ENCODE data around the gene SURF6. TPM values are rescaled to one million over a fixed set of nuclear protein-coding genes. Genes with fewer than 3 reads are reported as not detected.

SURF6 gene
- total RNA-seq, 1 experiment from 2014 or later = 12.8 TPM

DNA sequence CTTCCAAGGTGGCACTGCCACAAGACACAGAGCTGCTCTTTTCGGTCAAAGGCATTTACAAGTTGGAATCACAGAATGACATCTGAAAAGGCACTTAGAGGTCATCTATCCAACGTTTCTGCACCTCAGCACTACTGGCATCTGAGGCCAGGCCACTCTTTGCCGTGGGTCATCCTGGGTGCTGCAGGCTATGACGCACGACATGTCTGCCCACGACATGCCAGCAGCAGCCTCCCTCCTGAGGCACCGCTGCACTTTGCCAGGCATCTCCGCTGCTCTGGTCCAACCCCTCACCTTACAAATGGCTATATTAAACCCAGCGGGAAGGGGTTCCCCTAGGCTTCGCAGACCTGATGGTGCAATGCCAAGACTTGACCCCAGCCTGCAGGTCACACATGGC, 31.8 kb upstream of the SURF6 start:
- DNase-seq (ENCODE audit: low read depth) = no peak

DNA sequence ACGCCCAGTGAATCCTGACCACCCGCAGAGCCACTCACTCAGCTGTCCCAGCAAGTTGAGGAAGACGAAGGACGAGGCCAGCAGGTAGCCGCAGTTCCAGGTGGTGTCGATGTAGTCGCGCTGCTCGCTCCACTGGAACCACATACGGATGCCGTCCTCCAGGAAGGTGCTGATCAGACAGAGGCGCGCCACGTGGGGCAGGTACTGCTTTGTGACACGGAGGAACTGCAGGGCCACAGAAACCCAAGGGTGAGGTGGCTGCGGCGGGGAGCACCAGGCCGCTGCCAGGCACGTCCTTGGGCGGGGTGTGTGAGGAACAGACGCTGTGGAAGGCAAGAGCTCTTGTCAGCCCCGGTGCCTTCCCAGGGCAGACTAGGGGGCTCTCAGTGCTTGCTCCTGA, 31.2 kb upstream of the SURF6 start:
- no peak for DNase-seq (ENCODE audit: low read depth)

DNA sequence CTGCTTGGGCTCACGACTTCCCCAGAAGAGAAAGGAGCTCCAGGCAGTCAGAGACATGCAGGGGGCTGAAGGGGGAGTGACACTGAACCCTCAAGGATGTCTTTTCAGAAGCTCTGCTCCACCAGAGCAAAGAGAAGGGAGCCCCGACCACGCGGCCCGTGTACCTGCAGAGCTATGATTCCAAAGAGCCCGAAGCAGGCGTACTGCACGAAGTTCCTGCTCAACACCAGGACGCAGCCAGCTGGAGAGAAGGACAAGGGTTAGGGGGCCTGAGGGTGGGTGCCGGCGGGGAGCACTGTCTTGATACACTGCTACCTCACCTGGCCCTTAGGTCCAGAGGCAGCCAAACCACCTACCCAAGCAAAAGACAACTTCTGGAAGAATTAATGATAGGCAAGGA, 30.4 kb upstream of the SURF6 start:
- DNase-seq (ENCODE audit: low read depth) = no peak

DNA sequence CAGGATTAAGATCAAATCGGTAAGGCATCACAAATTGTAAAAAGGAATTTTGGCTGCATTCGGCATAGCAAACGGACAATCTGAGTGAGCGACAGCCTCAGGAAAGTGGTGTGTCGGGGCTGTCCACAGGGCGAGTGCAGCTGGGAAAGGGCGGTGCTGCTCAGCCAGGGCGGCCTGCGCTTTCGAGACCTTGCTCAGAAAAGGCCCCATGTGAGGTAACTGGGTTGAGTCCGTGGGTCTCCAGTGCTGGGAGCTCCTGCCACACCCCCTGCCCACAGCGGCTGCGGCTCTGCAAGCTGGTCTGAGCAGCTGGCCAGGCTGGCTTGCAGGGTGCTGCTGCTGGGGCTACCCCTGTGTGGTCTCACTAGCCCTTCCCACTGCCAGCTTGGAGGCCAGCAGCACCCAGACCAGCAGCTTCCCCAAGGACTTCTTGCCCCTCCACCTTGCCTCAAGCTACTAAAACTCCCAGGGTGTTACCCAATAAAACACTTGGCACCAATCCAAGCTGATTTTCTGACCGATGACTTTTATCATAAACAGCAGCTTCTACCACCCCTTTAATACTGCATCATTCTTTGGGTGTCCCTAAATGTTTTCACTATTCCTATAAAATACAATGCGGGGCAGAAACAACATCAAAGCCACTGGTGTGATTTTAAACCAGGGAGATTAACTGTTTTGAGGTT, 26.5 kb upstream of the SURF6 start:
- no peak for DNase-seq (ENCODE audit: low read depth)

DNA sequence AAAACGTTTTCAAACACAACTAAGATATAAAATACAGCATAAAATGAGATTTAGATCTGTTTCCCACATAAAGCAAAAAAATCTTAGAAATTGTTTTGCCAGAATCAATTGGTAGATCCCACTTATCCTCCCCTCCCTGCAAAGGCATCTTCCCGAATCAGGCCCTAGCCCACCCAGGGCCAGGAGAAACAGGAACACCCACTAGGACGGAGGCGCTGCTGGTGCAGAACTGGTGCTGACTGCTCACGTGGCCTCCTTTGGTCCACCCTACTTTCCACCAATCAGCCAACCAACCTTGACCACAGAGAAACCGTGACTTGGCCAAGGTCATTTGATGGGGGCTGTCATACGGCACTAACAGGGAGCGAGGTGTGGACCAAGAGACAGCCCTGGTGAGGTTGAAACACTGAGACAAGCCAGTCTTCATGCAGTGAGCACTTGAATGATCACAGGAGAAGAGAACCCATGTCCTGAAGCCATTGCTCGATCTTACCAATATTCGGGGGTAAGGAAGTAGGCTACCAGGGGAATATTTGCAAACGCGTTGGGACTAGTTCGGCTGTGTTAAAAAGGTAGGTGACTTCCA, 25.6 kb upstream of the SURF6 start:
- no peak for DNase-seq (ENCODE audit: low read depth)

DNA sequence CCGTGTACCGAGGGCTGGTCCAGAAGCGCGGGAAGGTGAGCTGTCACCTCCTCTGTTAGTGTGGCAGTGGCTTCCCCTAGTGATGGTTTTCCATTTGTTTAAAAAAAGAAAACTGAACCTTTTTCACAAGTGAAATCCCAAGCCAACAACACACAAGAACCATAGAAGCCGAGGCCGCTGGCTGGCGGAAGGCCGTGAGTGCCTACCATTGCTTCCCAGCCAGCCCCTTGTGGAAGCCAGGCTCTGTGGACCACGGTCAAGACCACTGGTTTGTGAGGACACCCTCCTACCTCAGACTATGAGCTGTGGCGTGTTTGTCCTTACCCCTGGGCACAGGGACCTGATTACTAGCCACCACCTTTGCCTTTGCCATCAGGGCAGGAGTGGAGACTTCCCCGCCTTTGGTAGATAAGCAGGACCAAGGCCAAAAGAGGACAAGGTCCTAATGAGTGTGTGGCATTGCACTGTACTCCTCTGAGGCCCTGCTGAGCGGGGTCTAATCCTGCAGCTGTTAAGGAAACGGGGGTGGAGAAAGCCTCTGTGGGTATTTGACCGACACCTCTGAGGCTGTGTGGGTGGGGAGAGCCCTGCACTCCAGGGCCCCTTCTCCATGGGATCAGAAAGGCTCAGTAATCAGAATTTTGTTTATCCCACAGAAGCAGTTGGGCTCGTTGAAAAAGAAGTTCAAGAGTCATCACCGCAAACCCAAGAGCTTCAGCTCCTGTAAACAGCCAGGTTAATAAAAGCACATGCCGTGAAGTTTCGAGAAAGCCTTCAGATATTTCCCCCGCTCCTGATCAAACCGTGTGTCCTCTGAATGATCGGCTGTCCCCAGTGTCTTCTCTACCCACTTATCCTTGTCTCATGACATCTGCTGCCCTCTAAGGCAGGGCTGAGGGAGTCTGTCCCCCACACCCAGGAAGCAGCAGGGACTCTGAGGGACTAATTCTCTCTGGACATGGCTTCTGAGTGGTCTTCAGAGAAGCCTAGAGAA, 24.7 kb upstream of the SURF6 start:
- DNase-seq (ENCODE audit: low read depth) = no peak

DNA sequence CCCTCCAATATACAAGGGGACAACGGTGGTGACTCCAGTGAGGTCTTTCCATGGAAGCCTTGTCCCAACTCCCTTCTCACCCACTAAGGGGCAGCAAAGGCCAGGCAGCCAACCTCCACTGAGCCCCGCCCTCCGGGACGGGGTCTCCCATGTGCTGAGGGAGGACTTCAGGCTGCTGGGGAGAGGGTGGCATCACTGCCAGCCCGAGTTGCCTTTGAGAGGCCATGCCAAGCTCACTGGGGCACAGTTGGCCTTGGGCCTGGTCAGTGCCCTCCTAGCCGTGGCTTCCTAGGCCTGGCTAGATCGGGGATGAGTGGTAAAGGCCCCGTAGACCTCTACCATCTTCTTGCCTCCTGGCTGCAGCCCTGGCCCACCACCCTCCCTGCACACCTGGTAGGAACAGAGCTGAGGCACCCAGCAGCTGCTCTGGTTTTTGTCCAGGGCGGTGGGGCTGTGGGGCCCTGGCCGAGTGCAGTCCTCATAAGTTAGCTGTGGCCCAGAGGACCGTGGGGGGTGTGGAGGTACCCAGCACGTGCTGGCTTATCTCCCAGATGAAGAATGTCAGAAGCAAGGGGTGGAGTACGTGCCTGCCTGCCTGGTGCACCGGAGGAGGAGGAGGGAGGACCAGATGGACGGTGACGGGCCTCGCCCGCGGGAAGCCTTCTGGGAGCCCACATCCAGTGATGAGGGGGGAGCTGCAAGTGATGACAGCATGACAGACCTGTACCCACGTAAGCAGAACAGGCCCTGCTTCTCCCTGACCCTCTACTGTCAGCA, 23.6 kb upstream of the SURF6 start:
- DNase-seq (ENCODE audit: low read depth) = no peak

DNA sequence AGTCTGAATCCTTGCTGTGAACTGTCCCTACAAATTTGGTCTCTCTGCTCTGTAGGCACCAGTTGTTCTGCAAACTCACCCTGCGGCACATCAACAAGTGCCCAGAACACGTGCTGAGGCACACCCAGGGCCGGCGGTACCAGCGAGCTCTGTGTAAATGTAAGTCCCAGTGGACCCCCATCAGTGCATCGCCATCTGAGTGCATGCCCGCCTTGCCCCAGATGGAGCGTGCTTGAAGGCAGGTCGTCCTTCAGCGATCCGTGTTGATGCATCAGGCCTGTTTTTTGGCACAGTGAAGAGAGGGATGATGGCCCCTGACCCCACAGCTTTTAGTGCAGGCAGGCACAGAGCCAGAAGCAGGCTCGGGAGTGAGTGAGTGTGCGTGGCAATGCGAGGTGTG, 21.7 kb upstream of the SURF6 start:
- DNase-seq (ENCODE audit: low read depth) = no peak

DNA sequence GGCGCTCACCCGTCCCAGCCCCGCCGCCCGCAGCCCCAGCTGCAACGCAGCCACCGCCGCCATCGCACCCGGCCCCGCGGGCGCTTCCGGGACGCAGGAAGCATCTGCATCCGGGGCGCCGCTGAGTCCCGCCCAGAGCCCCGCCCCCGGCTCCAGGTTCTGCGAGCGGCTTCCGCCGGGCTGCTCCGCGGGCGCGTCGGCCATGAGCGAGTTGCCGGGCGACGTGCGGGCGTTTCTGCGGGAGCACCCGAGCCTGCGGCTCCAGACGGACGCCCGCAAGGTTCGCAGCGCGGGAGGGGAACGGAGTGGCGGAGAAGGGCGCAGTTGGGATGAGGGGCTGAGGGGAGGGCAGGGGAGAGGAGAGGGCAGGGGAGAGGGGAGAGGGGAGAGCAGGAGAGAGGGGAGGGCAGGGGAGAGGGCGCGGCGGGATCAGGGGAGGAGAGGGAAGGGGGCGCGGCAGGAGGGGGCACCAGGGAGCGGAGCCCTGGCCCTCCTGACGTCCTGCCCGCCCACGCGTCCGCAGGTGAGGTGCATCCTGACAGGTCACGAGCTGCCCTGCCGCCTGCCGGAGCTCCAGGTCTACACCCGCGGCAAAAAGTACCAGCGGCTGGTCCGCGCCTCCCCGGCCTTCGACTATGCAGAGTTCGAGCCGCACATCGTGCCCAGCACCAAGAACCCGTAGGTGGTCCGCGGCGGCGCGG, 20.6 kb upstream of the SURF6 start, which contains the start of the genes SURF1 and SURF2:
Gene SURF1 (minus strand): TSS at position 97 of the 701 bp plus-strand sequence. CDS start 34 bp downstream, at position 63.
Gene SURF2 (plus strand): TSS at position 160 of the 701 bp plus-strand sequence. CDS start 43 bp downstream, at position 203.
- DNase-seq (ENCODE audit: low read depth) = peak; percentile 84

DNA sequence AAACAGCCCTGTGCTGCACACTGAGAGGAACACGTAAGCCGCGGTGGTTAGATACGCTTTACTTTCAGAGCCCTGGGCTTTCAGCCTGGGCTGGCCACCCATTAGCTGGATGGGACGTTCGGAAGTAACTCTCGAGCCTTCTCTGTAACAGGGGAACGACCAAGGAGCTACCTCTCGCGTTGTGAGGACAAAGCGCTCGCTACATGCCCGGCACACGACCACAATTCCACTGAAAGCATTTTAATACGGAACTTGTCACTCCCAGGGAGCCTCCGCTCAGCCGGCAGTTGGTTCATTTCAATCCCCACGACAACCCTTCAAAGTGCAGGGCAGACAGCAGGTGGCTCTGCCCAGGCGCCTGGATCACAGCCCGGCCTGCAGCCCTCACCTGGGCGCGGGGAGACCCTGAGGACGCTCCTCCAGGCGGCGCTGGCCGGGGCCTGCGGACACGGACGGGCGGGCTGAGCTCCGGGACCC, 19.9 kb upstream of the SURF6 start:
- peak; percentile 36 for DNase-seq (ENCODE audit: low read depth)

DNA sequence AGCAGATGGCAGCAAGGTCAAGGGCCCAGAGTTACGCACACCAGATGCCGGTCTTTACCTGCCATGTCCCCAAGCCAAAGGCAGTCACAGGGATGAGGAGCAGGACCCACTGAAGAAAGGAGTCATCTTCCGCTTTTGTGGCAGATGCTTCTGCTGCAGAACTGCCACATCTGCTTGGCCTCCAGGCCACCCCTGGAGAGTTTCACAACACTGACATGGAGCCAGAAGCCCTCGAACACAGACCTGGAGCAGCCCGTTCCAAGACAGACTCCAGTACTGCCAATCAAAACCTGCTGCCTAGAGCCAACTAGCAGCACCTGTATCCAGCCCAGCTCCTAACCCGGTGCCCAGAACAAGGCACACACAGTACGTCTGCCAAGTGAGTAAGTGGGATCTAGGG, 18.8 kb upstream of the SURF6 start:
- DNase-seq (ENCODE audit: low read depth) = no peak

DNA sequence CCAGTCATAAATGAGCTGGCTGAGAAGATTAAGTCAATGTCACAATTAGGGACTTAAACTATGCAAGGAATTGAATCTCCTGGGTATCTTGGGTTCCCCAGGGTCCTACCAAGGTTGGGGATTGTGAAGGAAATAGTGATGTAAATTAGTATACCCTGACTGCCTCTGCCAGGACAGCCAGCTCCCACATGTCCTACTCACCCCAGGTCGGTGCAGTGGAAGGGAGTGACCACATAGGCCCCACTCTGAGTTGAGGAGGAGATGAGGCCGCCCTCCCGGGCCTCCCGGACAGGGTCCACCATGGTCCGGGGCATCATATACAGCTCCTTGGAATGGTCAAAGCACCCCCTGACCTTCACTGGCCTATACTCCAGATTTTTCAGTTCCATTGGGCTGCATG, 17.6 kb upstream of the SURF6 start:
- DNase-seq (ENCODE audit: low read depth) = no peak

DNA sequence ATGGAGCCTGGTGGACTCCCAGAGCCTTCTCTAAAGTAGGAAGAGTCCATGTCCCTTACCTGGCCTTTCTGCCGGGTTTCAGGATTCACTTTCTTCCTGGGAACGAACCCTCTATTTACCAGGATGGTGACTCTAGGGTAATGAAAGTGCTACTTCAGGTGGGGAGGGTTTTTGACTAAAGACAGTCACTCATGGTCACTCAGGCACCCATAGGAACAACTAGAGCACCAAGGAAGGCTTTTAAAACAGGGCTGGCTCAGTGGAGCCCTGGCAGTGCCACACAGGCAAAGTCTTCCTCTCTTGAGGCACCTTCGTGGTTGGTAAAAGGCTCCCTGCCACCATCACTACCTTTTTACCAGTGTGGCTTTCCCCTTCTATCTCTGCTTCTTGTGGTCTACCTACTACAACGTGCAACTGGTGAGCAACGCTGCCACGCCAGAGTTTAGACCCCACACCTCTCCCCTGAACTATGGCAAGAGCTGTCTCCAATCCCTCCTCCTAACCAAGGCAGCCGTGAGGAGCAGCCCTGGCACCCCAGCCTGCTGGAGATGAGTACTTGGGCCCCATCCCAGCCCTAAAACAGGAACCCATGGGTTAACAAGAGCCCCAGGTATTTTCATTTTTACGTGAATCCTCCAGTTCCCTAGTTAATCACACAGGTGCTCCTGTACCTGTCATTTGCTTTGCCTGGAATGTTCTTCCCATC, 16.8 kb upstream of the SURF6 start:
- DNase-seq (ENCODE audit: low read depth) = no peak

DNA sequence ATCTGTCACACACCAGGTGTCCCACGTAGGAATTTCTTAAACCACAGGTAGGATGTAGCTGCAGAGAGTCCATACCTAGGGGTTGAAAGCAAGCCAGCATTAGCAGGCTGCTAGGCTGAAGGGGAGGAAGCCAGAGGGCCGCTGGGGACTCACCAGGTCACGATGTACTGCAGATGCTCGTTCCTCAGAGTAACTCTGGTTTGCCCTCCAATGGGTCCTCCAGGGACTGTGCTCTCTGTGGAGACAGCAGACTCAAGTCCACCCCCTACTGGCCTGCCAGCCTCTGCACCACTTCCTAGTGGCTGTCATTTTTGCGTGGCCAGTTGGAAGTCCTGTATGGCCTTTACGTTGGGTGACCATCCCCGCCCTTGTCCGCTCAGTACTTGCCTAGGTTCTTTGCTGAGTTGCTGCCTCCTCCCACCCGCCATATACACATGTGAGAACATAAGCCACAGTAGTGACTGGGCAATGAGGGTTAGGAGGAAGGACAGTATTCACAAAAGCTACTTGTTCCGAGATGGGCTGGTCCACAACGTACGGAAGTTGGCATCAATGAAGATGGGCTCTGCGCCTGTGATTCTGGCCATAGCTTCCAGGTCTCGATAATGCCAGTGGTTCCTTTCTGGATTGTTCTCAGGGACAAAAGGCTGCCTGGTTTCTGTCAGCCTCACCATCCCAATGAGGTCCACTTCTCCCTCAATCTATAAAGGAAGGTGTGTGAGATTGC, 16.1 kb upstream of the SURF6 start:
- peak; percentile 54 for DNase-seq (ENCODE audit: low read depth)

DNA sequence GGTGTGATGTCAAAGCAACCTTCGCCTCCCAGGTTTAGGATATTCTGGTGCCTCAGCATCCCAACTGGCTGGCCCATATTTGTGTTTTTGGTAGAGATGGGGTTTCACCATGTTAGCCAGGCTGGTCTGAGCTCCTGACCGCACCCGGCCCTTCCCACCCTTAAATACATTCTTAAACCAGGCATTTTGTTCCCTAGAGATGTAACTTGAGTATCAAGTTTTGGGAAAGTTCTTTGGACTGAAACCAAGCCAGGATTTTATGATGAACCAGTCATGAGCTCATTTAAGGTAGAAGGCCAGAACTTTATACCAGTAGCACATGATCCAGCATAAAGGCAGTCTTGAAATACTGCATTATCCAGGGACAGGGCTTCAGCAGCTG, 15.5 kb upstream of the SURF6 start:
- DNase-seq (ENCODE audit: low read depth) = no peak

DNA sequence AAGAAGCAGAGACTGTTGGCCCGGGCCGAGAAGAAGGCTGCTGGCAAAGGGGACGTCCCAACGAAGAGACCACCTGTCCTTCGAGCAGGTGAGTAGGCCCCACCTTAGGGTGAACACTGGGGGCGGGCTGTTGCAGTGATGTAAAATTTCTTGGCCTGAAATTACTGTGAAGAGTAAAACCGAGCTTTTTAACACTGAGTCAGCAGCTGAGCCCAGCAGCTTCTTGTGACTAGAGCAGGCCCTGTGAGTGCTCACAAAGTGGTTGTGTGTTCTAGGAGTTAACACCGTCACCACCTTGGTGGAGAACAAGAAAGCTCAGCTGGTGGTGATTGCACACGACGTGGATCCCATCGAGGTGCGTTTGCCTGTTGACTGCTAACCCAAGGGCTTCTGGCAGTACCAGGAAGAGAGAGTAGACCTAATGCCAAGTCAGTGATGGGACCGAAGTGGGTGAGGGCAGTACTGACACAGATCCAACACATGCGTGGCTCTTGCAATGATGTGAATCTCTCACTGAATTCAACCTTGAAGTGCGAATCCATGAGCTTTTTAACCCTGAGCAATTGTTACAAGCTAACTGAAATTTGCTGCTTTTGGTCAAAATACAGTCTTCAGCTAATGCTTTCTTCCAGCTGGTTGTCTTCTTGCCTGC, 14.1 kb upstream of the SURF6 start:
- no peak for DNase-seq (ENCODE audit: low read depth)

DNA sequence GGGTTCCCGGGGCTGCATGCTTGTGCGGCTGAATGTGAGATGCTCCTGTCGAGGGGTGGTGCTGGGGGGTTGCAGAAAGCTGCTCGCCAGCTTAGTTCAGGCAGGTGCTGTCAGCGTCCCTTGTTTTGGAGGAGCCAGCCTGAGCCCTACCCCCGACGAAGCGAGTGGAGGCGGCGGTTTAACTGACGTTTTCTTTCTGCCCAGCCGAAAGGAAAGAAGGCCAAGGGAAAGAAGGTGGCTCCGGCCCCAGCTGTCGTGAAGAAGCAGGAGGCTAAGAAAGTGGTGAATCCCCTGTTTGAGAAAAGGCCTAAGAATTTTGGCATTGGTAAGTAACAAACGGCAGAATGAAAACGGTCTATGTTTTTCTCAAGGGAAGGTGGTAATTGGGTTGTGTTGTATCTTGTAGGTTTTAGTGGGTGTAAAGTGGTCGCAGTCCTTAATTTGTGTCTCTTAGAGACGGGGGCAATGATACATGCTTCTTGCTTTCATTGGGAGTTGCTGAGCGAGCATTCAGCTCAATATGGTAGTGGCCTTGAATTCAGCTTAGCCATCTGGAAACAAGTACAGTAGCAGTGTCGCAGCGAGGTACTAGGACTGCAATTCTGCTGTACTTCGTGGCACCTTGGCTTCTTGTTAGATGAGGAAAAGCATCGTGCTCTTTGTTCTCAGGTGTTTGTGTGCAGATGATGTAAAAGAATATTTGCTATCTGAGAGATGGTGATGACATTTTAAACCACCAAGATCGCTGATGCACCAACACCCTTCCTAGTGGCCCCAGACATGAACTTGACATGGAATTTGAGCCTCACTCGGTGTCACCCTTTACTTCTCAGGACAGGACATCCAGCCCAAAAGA, 13.0 kb upstream of the SURF6 start:
- no peak for DNase-seq (ENCODE audit: low read depth)

Measured in M059J (cell line).